MCF 10A (cell line): ENCODE results near the gene KLHL1. TPM values are rescaled to one million over a fixed set of nuclear protein-coding genes. Genes with fewer than 3 reads are reported as not detected.

Source experiments
- BruUV-seq: library from RNA; stranded (reverse); fragments of 400-500 nt; replicated peaks from 2 replicates; lab custom pipeline; 2021; lab: Mats Ljungman, UMichigan
- CTCF ChIA-PET: fragments of 300-600 bp; sonication (Branson Sonifier 250); formaldehyde crosslinking; extraction: SDS; loops from one replicate; lab custom pipeline; 2021; ENCODE audit warnings: antibody characterized with exemption, inconsistent platforms; lab: Yijun Ruan, JAX
- POLR2A ChIA-PET: fragments of 300-600, 350-650 bp; sonication (Branson Sonifier 250); formaldehyde crosslinking; extraction: SDS; loops from one replicate; lab custom pipeline; 2020; ENCODE audit warnings: antibody characterized with exemption, inconsistent platforms; lab: Yijun Ruan, JAX
- DNase-seq: peaks from one replicate; pipeline ENCODE4 v3.0.0-alpha.2; 2018; ENCODE audit not compliant: unreplicated experiment
- H3K27ac Mint-ChIP-seq: one replicate; pipeline ENCODE4 v1.8.0; 2022; ENCODE audit warnings: mild to moderate bottlenecking, low read depth, mixed read lengths; ENCODE audit not compliant: unreplicated experiment
- H3K27me3 Mint-ChIP-seq: one replicate; pipeline ENCODE4 v1.8.0; 2022; ENCODE audit warnings: mixed read lengths; ENCODE audit not compliant: insufficient read depth, unreplicated experiment
- H3K36me3 Mint-ChIP-seq: one replicate; pipeline ENCODE4 v1.8.0; 2022; ENCODE audit warnings: mild to moderate bottlenecking, moderate library complexity, mixed read lengths; ENCODE audit not compliant: insufficient read depth, unreplicated experiment
- H3K4me1 Mint-ChIP-seq: one replicate; pipeline ENCODE4 v1.8.0; 2022; ENCODE audit warnings: mixed read lengths; ENCODE audit not compliant: insufficient read depth, unreplicated experiment
- H3K4me3 Mint-ChIP-seq: one replicate; pipeline ENCODE4 v1.8.0; 2022; ENCODE audit warnings: mild to moderate bottlenecking, moderate library complexity, mixed read lengths; ENCODE audit not compliant: unreplicated experiment
- H3K9me3 Mint-ChIP-seq: one replicate; pipeline ENCODE4 v1.8.0; 2022; ENCODE audit warnings: mixed read lengths; ENCODE audit not compliant: unreplicated experiment
- intact Hi-C: fragments of 100-400 bp; cut with micrococcal nuclease; formaldehyde crosslinking; loops from 2 replicates; pipeline ENCODE4 v1.14.1; 2022
- total RNA-seq: library from RNA; stranded (reverse); gene quantifications from 2 replicates; pipeline ENCODE4 v1.2.3, GENCODE V29; 2022
- TF ChIP-seq, protein P1 (sequence below): fragments of 200-600 bp; IDR thresholded peaks from one replicate; pipeline ENCODE4 v1.8.0; 2022; ENCODE audit warnings: antibody characterized with exemption, mild to moderate bottlenecking; ENCODE audit not compliant: unreplicated experiment

KLHL1 gene
- total RNA-seq, 1 experiment from 2014 or later = not detected

GRCh38 chr13:70080012-70080411, 28.2 kb downstream of the KLHL1 start:
- Mint-ChIP-seq H3K36me3 (no peaks in the 10 kb centered on the region), H3K27me3 (peaks cover 66% of the 10 kb centered on the region), H3K9me3 (no peaks in the 10 kb centered on the region), H3K4me3 (no peak overlapping the region), H3K27ac (no peak overlapping the region), H3K4me1 (no peaks in the 10 kb centered on the region)
- POLR2A ChIA-PET = interaction anchor here (0.5 kb wide), 1 partner anchor 14 kb away, joined by 3 read pairs; no protein-coding TSS in a partner anchor
- CTCF ChIA-PET = no interaction called here
- no peak for DNase-seq
- no TSS peak for BruUV-seq
- intact Hi-C loops = loop anchor here (10.0 kb wide), 1 partner anchor 1065 kb away; no protein-coding TSS in a partner anchor
- TF ChIP-seq, protein P1, sequence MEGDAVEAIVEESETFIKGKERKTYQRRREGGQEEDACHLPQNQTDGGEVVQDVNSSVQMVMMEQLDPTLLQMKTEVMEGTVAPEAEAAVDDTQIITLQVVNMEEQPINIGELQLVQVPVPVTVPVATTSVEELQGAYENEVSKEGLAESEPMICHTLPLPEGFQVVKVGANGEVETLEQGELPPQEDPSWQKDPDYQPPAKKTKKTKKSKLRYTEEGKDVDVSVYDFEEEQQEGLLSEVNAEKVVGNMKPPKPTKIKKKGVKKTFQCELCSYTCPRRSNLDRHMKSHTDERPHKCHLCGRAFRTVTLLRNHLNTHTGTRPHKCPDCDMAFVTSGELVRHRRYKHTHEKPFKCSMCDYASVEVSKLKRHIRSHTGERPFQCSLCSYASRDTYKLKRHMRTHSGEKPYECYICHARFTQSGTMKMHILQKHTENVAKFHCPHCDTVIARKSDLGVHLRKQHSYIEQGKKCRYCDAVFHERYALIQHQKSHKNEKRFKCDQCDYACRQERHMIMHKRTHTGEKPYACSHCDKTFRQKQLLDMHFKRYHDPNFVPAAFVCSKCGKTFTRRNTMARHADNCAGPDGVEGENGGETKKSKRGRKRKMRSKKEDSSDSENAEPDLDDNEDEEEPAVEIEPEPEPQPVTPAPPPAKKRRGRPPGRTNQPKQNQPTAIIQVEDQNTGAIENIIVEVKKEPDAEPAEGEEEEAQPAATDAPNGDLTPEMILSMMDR = no peak

DNA sequence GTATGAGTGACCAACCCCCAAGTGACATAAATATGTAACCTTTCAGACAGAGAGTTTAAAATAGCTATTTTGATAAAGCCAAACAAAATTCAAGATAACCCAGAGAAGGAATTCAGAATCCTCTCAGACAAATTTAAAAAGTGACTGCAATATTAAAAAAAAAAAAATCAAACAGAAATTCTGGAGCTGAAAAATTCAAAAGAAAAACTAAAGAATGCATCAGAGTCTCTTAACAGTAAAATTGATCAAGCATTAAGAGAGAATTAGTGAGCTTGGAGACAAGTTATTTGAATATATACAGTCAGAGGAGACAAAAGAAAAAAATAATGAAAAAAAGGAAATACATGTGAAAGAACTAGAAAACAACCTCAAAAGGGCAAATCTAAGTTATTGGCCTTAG, 53.7 kb downstream of the KLHL1 start:
- no peak overlapping the region for H3K27ac Mint-ChIP-seq
- H3K4me3 Mint-ChIP-seq = no peak overlapping the region
- H3K4me1 Mint-ChIP-seq = no peaks in the 10 kb centered on the region
- TF ChIP-seq, protein P1 = no peak
- H3K36me3 Mint-ChIP-seq = no peaks in the 10 kb centered on the region
- no TSS peak for BruUV-seq
- ChIA-PET CTCF (no interaction called here), POLR2A (no interaction called here)
- intact Hi-C loops = no loop called here
- peaks cover 78% of the 10 kb centered on the region for H3K27me3 Mint-ChIP-seq
- DNase-seq = no peak
- H3K9me3 Mint-ChIP-seq = no peaks in the 10 kb centered on the region

DNA sequence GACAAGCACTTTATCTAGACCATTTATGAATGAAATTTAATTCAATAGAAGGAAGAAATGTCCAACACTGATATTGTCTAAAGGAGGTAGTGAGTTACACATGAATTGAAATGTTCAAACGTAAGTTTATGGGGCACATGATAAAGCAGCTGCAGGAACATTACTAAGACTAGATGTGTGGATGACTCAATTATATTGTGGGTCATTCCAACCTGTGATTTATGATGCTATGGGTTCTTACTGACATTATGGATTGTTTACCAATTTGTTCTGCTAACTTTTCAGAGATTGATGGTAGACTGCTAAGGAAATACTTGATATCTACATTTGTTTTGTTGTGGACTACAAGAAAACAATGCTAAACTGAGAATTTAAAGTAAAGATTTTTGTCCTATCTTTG, 56.7 kb downstream of the KLHL1 start:
- CTCF ChIA-PET = no interaction called here
- TF ChIP-seq, protein P1 = no peak
- Mint-ChIP-seq H3K4me3 (no peak overlapping the region), H3K36me3 (no peaks in the 10 kb centered on the region), H3K9me3 (no peaks in the 10 kb centered on the region), H3K27ac (no peak overlapping the region), H3K27me3 (peaks cover 81% of the 10 kb centered on the region), H3K4me1 (no peaks in the 10 kb centered on the region)
- intact Hi-C loops = no loop called here
- no peak for DNase-seq
- POLR2A ChIA-PET = no interaction called here
- no TSS peak for BruUV-seq

GRCh38 chr13:70043685-70044084, 64.6 kb downstream of the KLHL1 start:
- BruUV-seq = no TSS peak
- no peaks in the 10 kb centered on the region for H3K4me1 Mint-ChIP-seq
- H3K27me3 Mint-ChIP-seq = peaks cover 62% of the 10 kb centered on the region
- H3K36me3 Mint-ChIP-seq = no peaks in the 10 kb centered on the region
- ChIA-PET POLR2A (no interaction called here), CTCF (no interaction called here)
- H3K9me3 Mint-ChIP-seq = no peaks in the 10 kb centered on the region
- DNase-seq = peak; percentile 39
- no peak overlapping the region for H3K4me3 Mint-ChIP-seq
- no peak overlapping the region for H3K27ac Mint-ChIP-seq
- intact Hi-C loops = no loop called here
- TF ChIP-seq, protein P1 = no peak
